K562 (cell line): ENCODE measurements around the gene SCN4B. TPM values are rescaled to one million over a fixed set of nuclear protein-coding genes. Genes with fewer than 3 reads are reported as not detected.

Source experiments
- ATAC-seq: fragments of 200-7000 bp; cut with Tn5 transposase; 3 replicates; pipeline ENCODE4 v1.9.1; 2020; ENCODE audit warnings: moderate library complexity
- Bru-seq: library from RNA; stranded (reverse); fragments of 400-500 nt; gene quantifications from one replicate; lab custom pipeline; 2021; lab: Mats Ljungman, UMichigan
- BruChase-seq, 2 experiments: library from RNA; stranded (reverse); fragments of 400-500 nt; gene quantifications; one replicate each; lab custom pipeline; 2021; lab: Mats Ljungman, UMichigan
- BruUV-seq: library from RNA; stranded (reverse); fragments of 400-500 nt; replicated peaks from 2 replicates; lab custom pipeline; 2021; lab: Mats Ljungman, UMichigan
- CTCF ChIA-PET: fragments of 300-600 bp; formaldehyde crosslinking; extraction: SDS; loops from one replicate; lab custom pipeline; 2021; ENCODE audit warnings: low intra/inter-chr PET ratio; lab: Yijun Ruan, JAX
- POLR2A ChIA-PET: fragments of 300-600, 350-650 bp; sonication (Branson Sonifier 250); formaldehyde crosslinking; extraction: SDS; loops from one replicate; lab custom pipeline; 2021; ENCODE audit warnings: antibody characterized with exemption, inconsistent platforms; lab: Yijun Ruan, JAX
- DNase-seq, 4 experiments: peaks; one replicate each; pipeline versions ENCODE4 v3.0.0 to v3.0.0-alpha.2; 2011 to 2018; ENCODE audit warnings: low spot score in 3 of 4, mixed read lengths in 3 of 4; ENCODE audit errors: extremely low read depth in 1 of 4
- FAIRE-seq: peaks from 2 replicates; lab custom pipeline; 2011; peaks lifted over from hg19 to GRCh38; lab: Jason Lieb, UNC
- H2AFZ ChIP-seq: 2 replicates; pipeline ENCODE4 v1.6.0; 2011; ENCODE audit warnings: low read depth, low read length, control low read depth, inconsistent platforms
- H3K27ac ChIP-seq: fragments of 200-600 bp; 3 replicates; pipeline ENCODE4 v1.8.0; 2011; ENCODE audit warnings: low read depth, mild to moderate bottlenecking, control low read depth, inconsistent platforms, low read length, moderate library complexity, mixed read lengths; ENCODE audit errors: extremely low read depth
- H3K27me3 ChIP-seq, 2 experiments: fragments of 300-600 bp in 1 of 2; 2 replicates in 1 of 2; 3 replicates in 1 of 2; pipeline versions ENCODE4 v1.6.0 to v1.8.0; 2011; ENCODE audit warnings: inconsistent platforms in 2 of 2, low read length in 2 of 2, mild to moderate bottlenecking in 1 of 2, mixed read lengths in 1 of 2, moderate library complexity in 1 of 2; ENCODE audit not compliant: control insufficient read depth in 2 of 2, insufficient read depth in 2 of 2
- H3K36me3 ChIP-seq: fragments of 300-600 bp; 3 replicates; pipeline ENCODE4 v1.8.0; 2011; ENCODE audit warnings: mild to moderate bottlenecking, low read length, inconsistent platforms; ENCODE audit not compliant: control insufficient read depth, insufficient read depth
- H3K4me1 ChIP-seq, 2 experiments: fragments of 200-600 bp in 1 of 2; replicated peaks in 1 of 2; 2 replicates in 1 of 2; 3 replicates in 1 of 2; pipeline versions ENCODE4 v1.5.1 to v1.8.0; 2011; ENCODE audit warnings: inconsistent platforms in 2 of 2, low read length in 2 of 2, mild to moderate bottlenecking in 1 of 2, mixed read lengths in 1 of 2, moderate library complexity in 1 of 2; ENCODE audit not compliant: control insufficient read depth in 2 of 2, insufficient read depth in 2 of 2
- H3K4me2 ChIP-seq: 2 replicates; pipeline ENCODE4 v1.6.1; 2011; ENCODE audit warnings: low read length, control low read depth, inconsistent platforms, mixed read lengths; ENCODE audit not compliant: insufficient read depth
- H3K4me3 ChIP-seq: fragments of 200-600 bp; sonication (generic), shearing (Covaris generic); 2 replicates; pipeline ENCODE4 v1.5.1; 2016; ENCODE audit warnings: control low read depth, inconsistent platforms
- H3K79me2 ChIP-seq: fragments of 200-600 bp; 3 replicates; pipeline ENCODE4 v1.8.0; 2011; ENCODE audit warnings: low read length, inconsistent platforms; ENCODE audit not compliant: control insufficient read depth, insufficient read depth
- H3K9ac ChIP-seq, 2 experiments: 2 replicates each; pipeline versions ENCODE4 v1.6.0 to v1.6.1; 2011; ENCODE audit warnings: low read depth in 2 of 2, low read length in 2 of 2, control low read depth in 1 of 2, inconsistent platforms in 1 of 2, mild to moderate bottlenecking in 1 of 2, mixed read lengths in 1 of 2; ENCODE audit not compliant: insufficient read depth in 1 of 2
- H3K9me1 ChIP-seq: one replicate; pipeline ENCODE4 v1.6.0; 2011; ENCODE audit warnings: inconsistent platforms, mild to moderate bottlenecking, low read length, moderate library complexity; ENCODE audit not compliant: control insufficient read depth, insufficient read depth
- H3K9me3 ChIP-seq: replicated peaks from 2 replicates; pipeline ENCODE4 v1.5.1; 2011; ENCODE audit warnings: low read depth, low read length, inconsistent platforms; ENCODE audit not compliant: control insufficient read depth, insufficient read depth
- H4K20me1 ChIP-seq: replicated peaks from 2 replicates; pipeline ENCODE4 v1.6.1; 2011; ENCODE audit warnings: low read length, inconsistent platforms, mixed read lengths; ENCODE audit not compliant: control insufficient read depth, insufficient read depth
- CREB1 ChIP-seq, 2 experiments: sonication (generic) in 1 of 2; formaldehyde crosslinking in 1 of 2; IDR thresholded peaks; 2 replicates each; pipeline versions ENCODE4 v1.6.1 to v1.8.0; 2012 to 2022; ENCODE audit warnings: inconsistent platforms in 1 of 2, mild to moderate bottlenecking in 1 of 2, missing genetic modification reagents in 1 of 2, moderate library complexity in 1 of 2
- GTF2F1 ChIP-seq: IDR thresholded peaks from 2 replicates; pipeline ENCODE4 v1.6.1; 2011; ENCODE audit warnings: low read depth, low read length, improper control_type of control experiment
- MAFF ChIP-seq: IDR thresholded peaks from 2 replicates; pipeline ENCODE4 v1.6.1; 2012; ENCODE audit warnings: low read length, improper control_type of control experiment
- NRF1 ChIP-seq, 2 experiments: fragments of 450-650 bp; IDR thresholded peaks in 1 of 2; conservative IDR thresholded peaks in 1 of 2; 2 replicates each; pipeline ENCODE4 v1.6.1; 2014; ENCODE audit warnings: mild to moderate bottlenecking in 2 of 2
- POLR3A ChIP-seq: IDR thresholded peaks from 2 replicates; pipeline ENCODE4 v1.6.1; 2011; ENCODE audit warnings: borderline replicate concordance, mild to moderate bottlenecking, moderate library complexity; ENCODE audit not compliant: insufficient read length, insufficient read depth; ENCODE audit errors: extremely low read depth
- SIN3A ChIP-seq, 2 experiments: fragments of 150-350 bp in 1 of 2; IDR thresholded peaks; 2 replicates each; pipeline ENCODE4 v1.6.1; 2011 to 2016; ENCODE audit warnings: borderline replicate concordance in 2 of 2, low read depth in 2 of 2, low read length in 2 of 2, mild to moderate bottlenecking in 2 of 2, moderate library complexity in 2 of 2; ENCODE audit not compliant: control insufficient read depth in 1 of 2
- ZNF263 ChIP-seq: sonication (generic); formaldehyde crosslinking; IDR thresholded peaks from 2 replicates; pipeline ENCODE4 v1.8.0; 2022; ENCODE audit warnings: mild to moderate bottlenecking, missing genetic modification reagents, borderline replicate concordance
- ZNF282 ChIP-seq: sonication (generic); formaldehyde crosslinking; IDR thresholded peaks from 2 replicates; pipeline ENCODE4 v1.8.1; 2023; ENCODE audit warnings: missing genetic modification reagents
- WGBS: fragments of 100-300 bp; shearing (Covaris generic); methylation state at CpG from one replicate; pipeline ENCODE4 v1.1.6; 2016; ENCODE audit warnings: low coverage, mixed read lengths; ENCODE audit not compliant: insufficient coverage; ENCODE audit errors: missing lambda C conversion rate; 5-methylcytosine and 5-hydroxymethylcytosine counted together
- in situ Hi-C: fragments of 300-500 bp; cut with MboI; formaldehyde crosslinking; loops from 4 replicates; pipeline ENCODE4 v1.15.0; 2018; ENCODE audit warnings: inconsistent platforms, mixed read lengths
- intact Hi-C: fragments of 100-400 bp; cut with micrococcal nuclease; formaldehyde crosslinking; loops from 2 replicates; pipeline ENCODE4 v1.14.2; 2022
- long read RNA-seq, 3 experiments: library from polyadenylated mRNA in 2 of 3; library from RNA in 1 of 3; unstranded in 2 of 3; stranded (forward) in 1 of 3; transcript quantifications; one replicate each; pipeline ENCODE4 v2.0.0, GENCODE V29; 2019 to 2022
- polyA minus RNA-seq, 3 experiments: library from RNA; depleted of rRNA, polyadenylated mRNA; stranded (reverse); fragments of >200 nt; gene quantifications; 2 replicates each; pipeline ENCODE4 v1.2.3, GENCODE V29; 2011
- polyA plus RNA-seq, 8 experiments: library from polyadenylated mRNA; depleted of rRNA in 4 of 8; stranded (reverse) in 5 of 8; unstranded in 3 of 8; fragments of >200 nt; fragmentation: Nextera tagmentation in 2 of 8; fragmentation: Illumina TruSeq in 1 of 8; extraction: Ambion mirVana in 2 of 8; extraction: Trizol in 1 of 8; gene quantifications; 2 replicates each; pipeline versions ENCODE4 v1.2.1 to v1.2.3, GENCODE V29; 2011 to 2014; ENCODE audit warnings: inconsistent platforms in 1 of 8, missing spikeins in 1 of 8
- total RNA-seq, 7 experiments: library from RNA; depleted of rRNA in 6 of 7; stranded (reverse); fragments of >200 nt in 6 of 7; fragmentation: Illumina TruSeq in 2 of 7; extraction: Trizol in 2 of 7; gene quantifications; 2 replicates each; pipeline versions ENCODE4 v1.2.1 to v1.2.3, GENCODE V29; 2011 to 2021; ENCODE audit warnings: low replicate concordance in 1 of 7
- TF ChIP-seq, protein P1 (sequence below): fragments of 200-800 bp; sonication (Bioruptor generic); IDR thresholded peaks from 2 replicates; pipeline ENCODE4 v1.6.1; 2017; ENCODE audit warnings: missing genetic modification characterization, missing compliant biosample characterization
- TF ChIP-seq, protein P2 (sequence below), 2 experiments: IDR thresholded peaks; 2 replicates each; pipeline ENCODE4 v1.6.1; 2012; ENCODE audit warnings: improper control_type of control experiment in 2 of 2, low read depth in 2 of 2, low read length in 2 of 2, borderline replicate concordance in 1 of 2

Gene SCN4B, protein sequence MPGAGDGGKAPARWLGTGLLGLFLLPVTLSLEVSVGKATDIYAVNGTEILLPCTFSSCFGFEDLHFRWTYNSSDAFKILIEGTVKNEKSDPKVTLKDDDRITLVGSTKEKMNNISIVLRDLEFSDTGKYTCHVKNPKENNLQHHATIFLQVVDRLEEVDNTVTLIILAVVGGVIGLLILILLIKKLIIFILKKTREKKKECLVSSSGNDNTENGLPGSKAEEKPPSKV
- total RNA-seq (2011; cell fraction: chromatin; rRNA removed; ENCODE audit: low replicate concordance), result not detected in 2 replicates
- total RNA-seq (2011; cell fraction: nucleolus; rRNA removed), result not detected in 2 replicates
- not detected in 2 replicates for total RNA-seq (2011; cell fraction: nucleoplasm; rRNA removed)
- not detected in 2 replicates for total RNA-seq (2014; rRNA removed)
- not detected in 2 replicates for total RNA-seq (2014; rRNA removed; fragmentation: Illumina TruSeq; extraction: Trizol)
- not detected in 2 replicates for total RNA-seq (2015; rRNA removed; fragmentation: Illumina TruSeq; extraction: Trizol)
- total RNA-seq (2021), result not detected in 2 replicates
- 0.03 and 0.04 TPM in 2 replicates for polyA plus RNA-seq (2011; rRNA removed)
- polyA plus RNA-seq (2011; cell fraction: cytosol; rRNA removed), result 0.01 TPM in 1 of 2 replicates, not detected in the other
- polyA plus RNA-seq (2011; cell fraction: nucleus; rRNA removed), result 0.07 TPM in 1 of 2 replicates, not detected in the other
- 0.07 TPM in 1 of 2 replicates, not detected in the other for polyA plus RNA-seq (2012)
- polyA plus RNA-seq (2014; fragmentation: Illumina TruSeq; extraction: Trizol), result not detected in 2 replicates
- not detected for polyA plus RNA-seq (2014; fragmentation: Nextera tagmentation; extraction: Ambion mirVana)
- not detected in 2 replicates for polyA plus RNA-seq (2014; rRNA removed)
- polyA minus RNA-seq (2011; rRNA and poly(A)+ RNA removed), result not detected in 2 replicates
- polyA minus RNA-seq (2011; cell fraction: cytosol; rRNA and poly(A)+ RNA removed), result not detected in 2 replicates
- not detected in 2 replicates for polyA minus RNA-seq (2011; cell fraction: nucleus; rRNA and poly(A)+ RNA removed)
- Bru-seq, nascent RNA, result not detected
- BruChase-seq, experiment 1, labeled RNA remaining after a 2-hour chase, result not detected
- BruChase-seq, experiment 2, labeled RNA remaining after a 6-hour chase, result not detected
- long read RNA-seq, experiment 1, result 0 reads
- long read RNA-seq, experiment 2, result 0 reads
- long read RNA-seq, experiment 3, result 0 reads

DNA sequence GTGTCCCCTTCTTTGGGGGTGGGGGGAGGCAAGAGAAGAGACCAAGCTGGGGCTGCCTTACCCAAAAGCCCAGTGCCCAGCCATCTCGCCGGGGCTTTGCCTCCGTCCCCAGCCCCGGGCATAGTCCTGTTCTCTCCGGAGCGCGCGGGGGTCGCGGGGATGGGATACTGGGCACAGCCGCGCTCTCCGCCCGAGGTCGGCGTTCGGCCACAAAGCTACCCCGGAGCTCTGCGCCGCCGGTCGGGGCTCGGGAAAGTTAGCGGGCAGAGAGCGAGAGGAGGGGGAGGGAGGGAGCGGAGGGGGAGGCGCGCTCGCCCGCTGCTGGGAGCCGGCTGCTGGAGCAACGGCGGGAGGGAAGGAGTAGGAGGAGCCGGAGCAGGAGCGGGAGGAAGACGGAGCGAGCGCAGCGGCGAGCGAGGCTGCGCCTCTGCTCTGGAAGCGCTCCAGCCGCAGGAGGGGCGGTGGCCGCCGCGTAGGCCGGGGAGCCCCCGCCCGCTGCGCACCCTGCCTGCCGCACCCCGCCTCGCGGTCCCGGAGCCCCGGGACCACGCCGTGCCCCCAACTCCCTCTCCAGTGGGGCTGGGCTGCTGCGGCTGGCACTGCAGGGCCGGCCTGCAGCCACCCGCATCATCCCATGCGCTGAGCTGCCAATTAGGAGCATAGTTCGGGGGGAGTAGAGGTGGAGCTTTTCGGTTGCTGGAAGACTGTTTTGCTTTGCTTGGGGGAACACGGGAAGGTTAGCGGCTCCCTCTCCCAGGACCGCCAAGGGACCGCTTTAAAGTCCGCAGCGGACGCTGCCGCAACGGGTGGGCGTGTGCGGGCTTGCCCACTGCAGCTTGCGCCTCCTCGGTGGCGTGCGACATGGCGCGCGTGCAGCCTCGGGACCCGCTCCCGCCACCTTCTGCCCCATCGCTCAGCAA, at the start of gene SCN4B:
SCN4B (minus strand) TSS at position 272 of the 920 bp plus-strand sequence; CDS start at position 122, 150 bp downstream.
- ChIA-PET POLR2A (interaction anchor here (0.9 kb wide), 1 partner anchor 10 kb away, joined by 3 read pairs; no protein-coding TSS in a partner anchor), CTCF (interaction anchor here (0.9 kb wide), 1 partner anchor 334 kb away, joined by 3 read pairs; no protein-coding TSS in a partner anchor)
- intact Hi-C loops, result no loop called here
- H3K4me2 ChIP-seq, result no peak within 1 kb of the TSS
- no peaks in the 10 kb centered on the region for H3K79me2 ChIP-seq
- FAIRE-seq (no peak), DNase-seq (peak; percentile 43 to 77 (median 62)), ATAC-seq (peak; percentile 60)
- H3K9me1 ChIP-seq, result no peaks in the 10 kb centered on the region
- BruUV-seq, result no TSS peak
- no peaks in the 10 kb centered on the region for H3K9me3 ChIP-seq
- no peak within 1 kb of the TSS for H3K9ac ChIP-seq
- H3K4me3 ChIP-seq, result no peak within 1 kb of the TSS
- peaks cover 0 to 16% of the 10 kb centered on the region in 2 experiments; a peak in 2 of 5 replicates for H3K4me1 ChIP-seq
- H4K20me1 ChIP-seq, result 0 out of 2 replicates have a peak, but pooled peaks cover 4% of the 10 kb centered on the region
- H3K27me3 ChIP-seq, result peaks cover 54 to 97% of the 10 kb centered on the region in 2 experiments
- in situ Hi-C loops, result no loop called here
- no peaks in the 10 kb centered on the region for H3K36me3 ChIP-seq
- WGBS, result 7% methylated on average over 58 of the region's 88 CpGs
- H3K27ac ChIP-seq, result no peak within 1 kb of the TSS
- no peak within 1 kb of the TSS for H2AFZ ChIP-seq
- TF ChIP-seq, protein P1, sequence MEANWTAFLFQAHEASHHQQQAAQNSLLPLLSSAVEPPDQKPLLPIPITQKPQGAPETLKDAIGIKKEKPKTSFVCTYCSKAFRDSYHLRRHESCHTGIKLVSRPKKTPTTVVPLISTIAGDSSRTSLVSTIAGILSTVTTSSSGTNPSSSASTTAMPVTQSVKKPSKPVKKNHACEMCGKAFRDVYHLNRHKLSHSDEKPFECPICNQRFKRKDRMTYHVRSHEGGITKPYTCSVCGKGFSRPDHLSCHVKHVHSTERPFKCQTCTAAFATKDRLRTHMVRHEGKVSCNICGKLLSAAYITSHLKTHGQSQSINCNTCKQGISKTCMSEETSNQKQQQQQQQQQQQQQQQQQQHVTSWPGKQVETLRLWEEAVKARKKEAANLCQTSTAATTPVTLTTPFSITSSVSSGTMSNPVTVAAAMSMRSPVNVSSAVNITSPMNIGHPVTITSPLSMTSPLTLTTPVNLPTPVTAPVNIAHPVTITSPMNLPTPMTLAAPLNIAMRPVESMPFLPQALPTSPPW (CRISPR knock-in tag), result peak; percentile 16; the same call in 1 of the 2 replicates
- peak; percentile 93 for TF ChIP-seq ZNF263 (CRISPR knock-in tag)
- TF ChIP-seq CREB1 (IDR thresholded peaks at IDR 0.05), result no peak
- no peak for TF ChIP-seq CREB1 (CRISPR knock-in tag; IDR thresholded peaks at IDR 0.05)
- no peak for TF ChIP-seq SIN3A (IDR thresholded peaks at IDR 0.05; ENCODE audit: borderline replicate concordance in 2 of 2, control insufficient read depth in 1 of 2, low read depth in 2 of 2, low read length in 2 of 2)
- no peak for TF ChIP-seq ZNF282 (CRISPR knock-in tag)
- TF ChIP-seq MAFF, result no peak
- no peak for TF ChIP-seq POLR3A
- TF ChIP-seq, protein P2, sequence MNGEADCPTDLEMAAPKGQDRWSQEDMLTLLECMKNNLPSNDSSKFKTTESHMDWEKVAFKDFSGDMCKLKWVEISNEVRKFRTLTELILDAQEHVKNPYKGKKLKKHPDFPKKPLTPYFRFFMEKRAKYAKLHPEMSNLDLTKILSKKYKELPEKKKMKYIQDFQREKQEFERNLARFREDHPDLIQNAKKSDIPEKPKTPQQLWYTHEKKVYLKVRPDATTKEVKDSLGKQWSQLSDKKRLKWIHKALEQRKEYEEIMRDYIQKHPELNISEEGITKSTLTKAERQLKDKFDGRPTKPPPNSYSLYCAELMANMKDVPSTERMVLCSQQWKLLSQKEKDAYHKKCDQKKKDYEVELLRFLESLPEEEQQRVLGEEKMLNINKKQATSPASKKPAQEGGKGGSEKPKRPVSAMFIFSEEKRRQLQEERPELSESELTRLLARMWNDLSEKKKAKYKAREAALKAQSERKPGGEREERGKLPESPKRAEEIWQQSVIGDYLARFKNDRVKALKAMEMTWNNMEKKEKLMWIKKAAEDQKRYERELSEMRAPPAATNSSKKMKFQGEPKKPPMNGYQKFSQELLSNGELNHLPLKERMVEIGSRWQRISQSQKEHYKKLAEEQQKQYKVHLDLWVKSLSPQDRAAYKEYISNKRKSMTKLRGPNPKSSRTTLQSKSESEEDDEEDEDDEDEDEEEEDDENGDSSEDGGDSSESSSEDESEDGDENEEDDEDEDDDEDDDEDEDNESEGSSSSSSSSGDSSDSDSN (IDR thresholded peaks at IDR 0.05; ENCODE audit: borderline replicate concordance in 1 of 2, low read depth in 2 of 2, low read length in 2 of 2), result peak in 1 of 2 experiments; percentile 26; a peak in 1 of 4 replicates
- no peak for TF ChIP-seq GTF2F1
- TF ChIP-seq NRF1 (conservative IDR thresholded peaks at IDR 0.05 in 1 of 2, IDR thresholded peaks at IDR 0.05 in 1 of 2), result peak; percentile 30 to 37; a peak in 2 of 4 replicates
